ENCODE data around the gene CNTNAP2.

- TF ChIP-seq CTCF (conservative IDR thresholded peaks at IDR 0.05) = no peak
- TF ChIP-seq ZFX (IDR thresholded peaks at IDR 0.05) = no peak
Measured at GRCh38 chr7:146314962-146315361, 198.4 kb downstream of the CNTNAP2 start.

Measured in C4-2B (cell line).